ENCODE results near the gene HLA-DOB. TPM values are rescaled to one million over a fixed set of nuclear protein-coding genes. Genes with fewer than 3 reads are reported as not detected.

The HLA-DOB gene
- total RNA-seq (2014; rRNA removed; shearing (Covaris generic)) (not detected in 2 replicates), polyA plus RNA-seq (2016; fragmentation: Nextera tagmentation; extraction: Ambion mirVana) (not detected in 2 replicates)

GRCh38 chr6:32816746-32817204 lies at the start of gene HLA-DOB:
Gene HLA-DOB, minus strand, starts transcription at chr6:32817002. Its CDS starts 51 bp downstream, at chr6:32816951.
- no peaks in the 10 kb centered on the region for H4K20me1 ChIP-seq (ENCODE audit: insufficient read depth)
- WGBS, 2 experiments (ENCODE audit: low coverage in 1 of 2, low lambda C conversion rate in 2 of 2, missing lambda C conversion rate in 2 of 2) = 47% methylated on average over 3 of the region's 3 CpGs
- H3K79me2 ChIP-seq (ENCODE audit: insufficient read depth) = no peaks in the 10 kb centered on the region
- TF ChIP-seq EZH2phosphoT487 (IDR thresholded peaks at IDR 0.05; ENCODE audit: insufficient read depth, low read depth) = no peak
- no peak for TF ChIP-seq EZH2 (IDR thresholded peaks at IDR 0.05; ENCODE audit: insufficient read depth, poor library complexity, severe bottlenecking)
- no peaks in the 10 kb centered on the region for H3F3A ChIP-seq (ENCODE audit: insufficient read depth)
- H3K9ac ChIP-seq = no peak within 1 kb of the TSS
- H3K4me1 ChIP-seq (ENCODE audit: insufficient read depth) = peaks cover 9% of the 10 kb centered on the region; the same call in 1 of the 2 replicates
- in situ Hi-C loops (cut with MboI) = no loop called here
- H3K4me2 ChIP-seq (ENCODE audit: unreplicated experiment) = no peak within 1 kb of the TSS
- DNase-seq = peak; percentile 26
- H3K4me3 ChIP-seq = no peak within 1 kb of the TSS
- H3K9me2 ChIP-seq (ENCODE audit: insufficient read depth) = no peaks in the 10 kb centered on the region
- peaks cover 42% of the 10 kb centered on the region for H3K27me3 ChIP-seq (replicated peaks; ENCODE audit: insufficient read depth)
- no peaks in the 10 kb centered on the region for H3K9me3 ChIP-seq (ENCODE audit: low read depth)
- no peak within 1 kb of the TSS for H3K27ac ChIP-seq
- no peaks in the 10 kb centered on the region for H3K36me3 ChIP-seq (ENCODE audit: low read depth)
- H2AFZ ChIP-seq = no peak within 1 kb of the TSS

- H3K36me3 ChIP-seq (ENCODE audit: low read depth) = no peaks in the 10 kb centered on the region
- no peaks in the 10 kb centered on the region for H3K9me3 ChIP-seq (ENCODE audit: low read depth)
- H2AFZ ChIP-seq = no peak overlapping the region
- no peak overlapping the region for H3K4me2 ChIP-seq (ENCODE audit: unreplicated experiment)
- H3K27me3 ChIP-seq (replicated peaks; ENCODE audit: insufficient read depth) = 0 out of 2 replicates have a peak, but pooled peaks cover 3% of the 10 kb centered on the region
- TF ChIP-seq EZH2 (IDR thresholded peaks at IDR 0.05; ENCODE audit: insufficient read depth, poor library complexity, severe bottlenecking) = no peak
- TF ChIP-seq EZH2phosphoT487 (IDR thresholded peaks at IDR 0.05; ENCODE audit: insufficient read depth, low read depth) = no peak
- H3K4me1 ChIP-seq (ENCODE audit: insufficient read depth) = no peaks in the 10 kb centered on the region
- H3K79me2 ChIP-seq (ENCODE audit: insufficient read depth) = no peaks in the 10 kb centered on the region
- H3K4me3 ChIP-seq = no peak overlapping the region
- no peak overlapping the region for H3K9ac ChIP-seq
- no peaks in the 10 kb centered on the region for H3F3A ChIP-seq (ENCODE audit: insufficient read depth)
- H3K27ac ChIP-seq = no peak overlapping the region
- H3K9me2 ChIP-seq (ENCODE audit: insufficient read depth) = no peaks in the 10 kb centered on the region
- no peak for DNase-seq
- WGBS, 2 experiments (ENCODE audit: low coverage in 1 of 2, low lambda C conversion rate in 2 of 2, missing lambda C conversion rate in 2 of 2) = 59 to 61% methylated on average over 10 of the region's 10 CpGs
- no peaks in the 10 kb centered on the region for H4K20me1 ChIP-seq (ENCODE audit: insufficient read depth)
- in situ Hi-C loops (cut with MboI) = no loop called here
Measured at GRCh38 chr6:32865724-32866443, 49.1 kb upstream of the HLA-DOB start.

- TF ChIP-seq EZH2phosphoT487 (IDR thresholded peaks at IDR 0.05; ENCODE audit: insufficient read depth, low read depth) (no peak), EZH2 (IDR thresholded peaks at IDR 0.05; ENCODE audit: insufficient read depth, poor library complexity, severe bottlenecking) (no peak)
Measured at GRCh38 chr6:32862725-32863124, 45.9 kb upstream of the HLA-DOB start.

GRCh38 chr6:32860674-32861073 lies 43.9 kb upstream of the HLA-DOB start:
- no peak for DNase-seq
- Histone ChIP-seq H3K27ac (no peak overlapping the region), H3K36me3 (ENCODE audit: low read depth) (no peaks in the 10 kb centered on the region), H3F3A (ENCODE audit: insufficient read depth) (no peaks in the 10 kb centered on the region), H3K4me3 (no peak overlapping the region), H3K79me2 (ENCODE audit: insufficient read depth) (no peaks in the 10 kb centered on the region), H2AFZ (no peak overlapping the region), H3K9ac (no peak overlapping the region), H4K20me1 (ENCODE audit: insufficient read depth) (no peaks in the 10 kb centered on the region), H3K9me2 (ENCODE audit: insufficient read depth) (no peaks in the 10 kb centered on the region), H3K27me3 (replicated peaks; ENCODE audit: insufficient read depth) (no peaks in the 10 kb centered on the region), H3K4me2 (ENCODE audit: unreplicated experiment) (no peak overlapping the region), H3K9me3 (ENCODE audit: low read depth) (no peaks in the 10 kb centered on the region), H3K4me1 (ENCODE audit: insufficient read depth) (no peaks in the 10 kb centered on the region)
- in situ Hi-C loops (cut with MboI) = no loop called here
- TF ChIP-seq EZH2phosphoT487 (IDR thresholded peaks at IDR 0.05; ENCODE audit: insufficient read depth, low read depth) (no peak), EZH2 (IDR thresholded peaks at IDR 0.05; ENCODE audit: insufficient read depth, poor library complexity, severe bottlenecking) (no peak)
- WGBS, 2 experiments (ENCODE audit: low coverage in 1 of 2, low lambda C conversion rate in 2 of 2, missing lambda C conversion rate in 2 of 2) = 88 to 91% methylated on average over 1 of the region's 1 CpG

More at GRCh38 chr6:32862725-32863124, 45.9 kb upstream of the HLA-DOB start:
- H2AFZ ChIP-seq = no peak overlapping the region
- in situ Hi-C loops (cut with MboI) = no loop called here
- H3K4me2 ChIP-seq (ENCODE audit: unreplicated experiment) = no peak overlapping the region
- H3K4me3 ChIP-seq = no peak overlapping the region
- DNase-seq = no peak
- H3K27ac ChIP-seq = no peak overlapping the region
- H4K20me1 ChIP-seq (ENCODE audit: insufficient read depth) = no peaks in the 10 kb centered on the region
- no peaks in the 10 kb centered on the region for H3F3A ChIP-seq (ENCODE audit: insufficient read depth)
- no peaks in the 10 kb centered on the region for H3K79me2 ChIP-seq (ENCODE audit: insufficient read depth)
- no peaks in the 10 kb centered on the region for H3K9me2 ChIP-seq (ENCODE audit: insufficient read depth)
- H3K9me3 ChIP-seq (ENCODE audit: low read depth) = no peaks in the 10 kb centered on the region
- no peaks in the 10 kb centered on the region for H3K4me1 ChIP-seq (ENCODE audit: insufficient read depth)
- H3K36me3 ChIP-seq (ENCODE audit: low read depth) = no peaks in the 10 kb centered on the region
- 91 to 93% methylated on average over 3 of the region's 3 CpGs for WGBS, 2 experiments (ENCODE audit: low coverage in 1 of 2, low lambda C conversion rate in 2 of 2, missing lambda C conversion rate in 2 of 2)
- H3K9ac ChIP-seq = no peak overlapping the region
- H3K27me3 ChIP-seq (replicated peaks; ENCODE audit: insufficient read depth) = no peaks in the 10 kb centered on the region
